Thoracic aorta (tissue), 2 donors: ENCODE data around the gene IFNAR2. TPM values are rescaled to one million over a fixed set of nuclear protein-coding genes. Genes with fewer than 3 reads are reported as not detected.

ENCODE experiments used
- ATAC-seq: fragments of 150-250 bp; one replicate; pipeline ENCODE4 v1.8.0; 2017; ENCODE audit warnings: low read depth; ENCODE audit not compliant: insufficient number of reproducible peaks, low FRiP score
- DNase-seq: peaks from one replicate; pipeline ENCODE4 v3.0.0-alpha.2; 2020; ENCODE audit warnings: low spot score
- H3K27ac ChIP-seq, 2 donors: fragments of 200-600 bp; sonication (generic); 1 replicate in 1 of 2; 2 replicates in 1 of 2; pipeline ENCODE4 v1.5.1; 2016; ENCODE audit warnings: mild to moderate bottlenecking in 2 of 2, moderate library complexity in 2 of 2
- H3K27me3 ChIP-seq: fragments of 200-600 bp; sonication (generic); replicated peaks from 2 replicates; pipeline ENCODE4 v1.6.0; 2016; ENCODE audit warnings: mild to moderate bottlenecking; ENCODE audit not compliant: insufficient read depth
- H3K36me3 ChIP-seq: fragments of 200-600 bp; sonication (generic); one replicate; pipeline ENCODE4 v1.5.1; 2016
- H3K4me1 ChIP-seq, 2 donors: fragments of 200-600 bp; sonication (generic); 1 replicate in 1 of 2; 2 replicates in 1 of 2; pipeline versions ENCODE4 v1.5.1 to v1.6.0; 2016; ENCODE audit warnings: low read depth in 2 of 2, mild to moderate bottlenecking in 1 of 2; ENCODE audit not compliant: control insufficient read depth in 1 of 2
- H3K4me3 ChIP-seq: fragments of 200-600 bp; sonication (generic); 2 replicates; pipeline ENCODE4 v1.5.1; 2016; ENCODE audit warnings: mild to moderate bottlenecking
- H3K9me3 ChIP-seq: fragments of 200-600 bp; sonication (generic); 2 replicates; pipeline ENCODE4 v1.5.1; 2016
- total RNA-seq, 2 donors: library from RNA; depleted of rRNA; stranded (reverse); fragments of >200 nt; gene quantifications; one replicate each; pipeline versions ENCODE4 v1.1.0 to v1.2.3, GENCODE V29; 2016
- TF ChIP-seq, protein P1 (sequence below): fragments of 200-600 bp; sonication (generic); IDR thresholded peaks from one replicate; pipeline ENCODE4 v1.5.1; 2019; ENCODE audit warnings: antibody characterized with exemption

Gene IFNAR2
- total RNA-seq, 2 donors from 2014 or later, result 15.2 to 36.1 TPM

DNA sequence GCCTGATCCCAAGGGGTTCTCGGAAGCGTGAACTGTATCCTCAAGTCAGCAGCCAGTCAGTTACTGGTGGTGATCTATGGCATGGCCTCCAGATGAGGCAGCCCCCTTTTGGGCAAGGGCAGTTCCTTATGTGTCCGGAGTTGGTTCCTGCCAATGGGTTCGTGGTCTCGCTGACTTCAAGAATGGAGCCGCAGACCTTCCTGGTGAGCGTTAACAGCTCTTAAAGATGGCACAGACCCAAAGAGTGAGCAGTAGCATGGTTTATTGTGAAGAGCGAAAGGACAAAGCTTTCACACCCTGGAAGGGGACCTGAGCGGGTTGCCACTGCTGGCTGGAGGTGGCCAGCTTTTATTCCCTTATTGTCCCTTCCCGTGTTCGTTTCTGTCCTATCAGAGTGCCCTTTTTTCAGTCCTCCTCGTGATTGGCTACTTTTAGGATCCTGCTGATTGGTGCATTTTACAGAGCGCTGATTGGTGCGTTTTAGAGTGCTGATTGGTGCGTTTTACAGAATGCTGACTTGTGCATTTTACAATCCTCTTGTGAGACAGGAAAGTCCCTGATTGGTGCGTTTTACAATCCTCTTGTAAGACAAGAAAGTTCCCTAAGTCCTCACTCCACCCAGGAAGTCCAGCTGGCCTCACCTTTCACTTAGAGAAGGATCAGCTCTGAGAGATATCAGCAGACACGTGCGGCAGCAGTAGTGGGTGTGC lies 27.5 kb downstream of the IFNAR2 start:
- TF ChIP-seq, protein P1, sequence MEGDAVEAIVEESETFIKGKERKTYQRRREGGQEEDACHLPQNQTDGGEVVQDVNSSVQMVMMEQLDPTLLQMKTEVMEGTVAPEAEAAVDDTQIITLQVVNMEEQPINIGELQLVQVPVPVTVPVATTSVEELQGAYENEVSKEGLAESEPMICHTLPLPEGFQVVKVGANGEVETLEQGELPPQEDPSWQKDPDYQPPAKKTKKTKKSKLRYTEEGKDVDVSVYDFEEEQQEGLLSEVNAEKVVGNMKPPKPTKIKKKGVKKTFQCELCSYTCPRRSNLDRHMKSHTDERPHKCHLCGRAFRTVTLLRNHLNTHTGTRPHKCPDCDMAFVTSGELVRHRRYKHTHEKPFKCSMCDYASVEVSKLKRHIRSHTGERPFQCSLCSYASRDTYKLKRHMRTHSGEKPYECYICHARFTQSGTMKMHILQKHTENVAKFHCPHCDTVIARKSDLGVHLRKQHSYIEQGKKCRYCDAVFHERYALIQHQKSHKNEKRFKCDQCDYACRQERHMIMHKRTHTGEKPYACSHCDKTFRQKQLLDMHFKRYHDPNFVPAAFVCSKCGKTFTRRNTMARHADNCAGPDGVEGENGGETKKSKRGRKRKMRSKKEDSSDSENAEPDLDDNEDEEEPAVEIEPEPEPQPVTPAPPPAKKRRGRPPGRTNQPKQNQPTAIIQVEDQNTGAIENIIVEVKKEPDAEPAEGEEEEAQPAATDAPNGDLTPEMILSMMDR, result no peak
- peaks cover 16% of the 10 kb centered on the region for H3K36me3 ChIP-seq
- no peak for ATAC-seq

DNA sequence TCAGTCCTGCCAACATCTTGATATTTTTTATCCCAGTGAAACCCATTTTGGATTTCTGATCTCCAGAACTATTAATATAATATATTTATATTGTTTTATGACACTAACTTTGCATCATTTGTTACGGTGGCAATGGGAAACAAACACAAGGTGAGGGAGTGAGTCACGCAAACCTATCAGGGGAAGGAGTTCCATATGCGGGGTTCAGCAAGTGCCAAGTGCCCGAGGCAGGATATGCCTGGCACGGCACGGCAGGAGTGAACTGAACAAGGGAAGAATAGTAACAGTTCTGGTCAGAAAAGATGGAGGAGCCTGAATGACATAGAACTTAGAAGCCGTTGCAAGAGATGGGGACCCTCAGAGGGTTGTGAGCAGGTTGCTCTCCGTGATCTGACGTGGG lies 28.7 kb downstream of the IFNAR2 start:
- Histone ChIP-seq H3K4me3 (no peak overlapping the region), H3K9me3 (no peaks in the 10 kb centered on the region), H3K27me3 (no peaks in the 10 kb centered on the region), H3K36me3 (peaks cover 13% of the 10 kb centered on the region), H3K27ac (no peak overlapping the region), H3K4me1 (no peaks in the 10 kb centered on the region)
- TF ChIP-seq, protein P1, result no peak
- DNase-seq, result no peak
- ATAC-seq, result no peak

More for the DNA sequence above, 27.5 kb downstream of the IFNAR2 start:
- Histone ChIP-seq H3K27me3 (no peaks in the 10 kb centered on the region), H3K9me3 (no peaks in the 10 kb centered on the region), H3K4me1 (no peaks in the 10 kb centered on the region), H3K27ac (no peak overlapping the region), H3K4me3 (no peak overlapping the region)
- no peak for DNase-seq

DNA sequence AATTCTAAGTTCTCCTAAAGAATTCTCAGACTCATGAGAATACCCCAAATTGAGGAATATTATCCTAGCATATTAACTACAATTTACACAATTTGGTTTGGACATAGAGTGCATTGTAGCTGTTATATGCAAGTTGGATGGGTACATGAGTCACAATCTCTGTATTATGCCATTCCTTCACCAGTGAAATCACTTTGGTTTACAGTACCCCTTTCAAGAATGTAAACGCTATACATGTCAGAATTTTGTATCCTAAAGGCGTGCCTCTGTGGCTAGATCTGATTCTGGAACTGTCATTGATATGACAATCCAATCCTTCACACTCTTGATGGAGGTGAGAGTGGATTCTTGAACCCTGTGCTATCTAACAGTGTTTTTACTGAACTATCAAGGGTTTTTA lies 29.7 kb downstream of the IFNAR2 start:
- no peaks in the 10 kb centered on the region for H3K4me1 ChIP-seq
- no peak overlapping the region for H3K4me3 ChIP-seq
- ATAC-seq (no peak), DNase-seq (no peak)
- H3K27me3 ChIP-seq, result no peaks in the 10 kb centered on the region
- TF ChIP-seq, protein P1, result no peak
- no peak overlapping the region for H3K27ac ChIP-seq
- peaks cover 13% of the 10 kb centered on the region for H3K36me3 ChIP-seq
- no peaks in the 10 kb centered on the region for H3K9me3 ChIP-seq

DNA sequence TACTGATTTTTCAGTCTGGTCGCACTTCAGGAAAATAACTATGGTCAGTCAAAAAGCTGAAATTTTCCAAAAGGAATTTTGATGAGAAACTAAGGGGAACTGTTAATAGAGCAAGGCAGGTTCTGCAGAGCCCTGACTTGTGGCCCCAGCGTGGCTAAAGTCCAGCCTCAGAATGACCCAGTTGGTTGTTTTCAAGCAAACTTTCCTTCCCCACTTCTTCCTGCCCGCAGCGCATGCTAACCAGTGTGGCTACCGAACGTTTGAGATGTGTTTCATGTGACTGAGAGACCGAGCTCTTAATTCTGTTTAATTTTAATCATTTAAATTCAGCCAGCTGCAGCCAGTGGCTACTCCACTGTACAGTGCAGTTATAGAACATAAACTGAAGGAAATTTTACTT lies 30.3 kb downstream of the IFNAR2 start:
- ATAC-seq (no peak), DNase-seq (no peak)
- Histone ChIP-seq H3K36me3 (peaks cover 13% of the 10 kb centered on the region), H3K27ac (no peak overlapping the region), H3K4me3 (no peak overlapping the region), H3K9me3 (no peaks in the 10 kb centered on the region), H3K27me3 (no peaks in the 10 kb centered on the region), H3K4me1 (no peaks in the 10 kb centered on the region)
- TF ChIP-seq, protein P1, result no peak

DNA sequence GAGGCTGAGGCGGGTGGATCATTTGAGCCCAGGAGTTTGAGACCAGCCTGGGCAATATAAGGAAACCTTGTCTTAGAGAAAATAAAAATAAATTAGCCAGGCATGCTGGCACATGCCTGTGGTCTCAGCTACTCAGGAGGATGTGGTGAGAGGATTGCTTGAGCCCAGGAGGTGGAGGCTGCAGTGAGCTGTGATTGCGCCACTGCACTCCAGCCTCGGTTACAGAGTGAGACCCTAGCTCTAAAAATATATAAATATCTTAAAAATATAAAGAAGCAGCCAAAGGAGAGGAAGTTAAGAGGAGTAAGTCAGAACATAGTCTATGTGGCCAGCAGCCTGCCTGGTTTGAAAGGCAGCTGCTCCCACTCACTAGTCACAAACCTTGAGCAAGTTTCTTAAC lies 31.9 kb downstream of the IFNAR2 start:
- Histone ChIP-seq H3K9me3 (no peaks in the 10 kb centered on the region), H3K4me1 (peaks cover 0 to 8% of the 10 kb centered on the region in 2 donors), H3K27me3 (no peaks in the 10 kb centered on the region), H3K4me3 (no peak overlapping the region), H3K27ac (no peak overlapping the region), H3K36me3 (peaks cover 13% of the 10 kb centered on the region)
- DNase-seq, result no peak
- TF ChIP-seq, protein P1, result no peak
- ATAC-seq, result no peak
